Measurements from ENCODE around the gene HECTD2. TPM values are rescaled to one million over a fixed set of nuclear protein-coding genes. Genes with fewer than 3 reads are reported as not detected.
A peak's percentile ranks its signal among the peaks of the same experiment; 100 is the strongest.
"Not testable (repeated sequence)": the region's sequence is repeated elsewhere in the genome, so short reads cannot be mapped to it uniquely, and the experiment has no call there.

Gene HECTD2
- total RNA-seq, 1 donor from 2014 or later: 6.0 TPM

GRCh38 chr10:91536111-91536510 lies 126.0 kb downstream of the HECTD2 start:
- DNase-seq (ENCODE audit: low read depth in 2 of 2): no peak

- DNase-seq (ENCODE audit: low read depth in 2 of 2): no peak
Measured at GRCh38 chr10:91536733-91537132, 126.6 kb downstream of the HECTD2 start.

- DNase-seq (ENCODE audit: low read depth in 2 of 2): no peak
Measured at GRCh38 chr10:91537614-91538383, 127.7 kb downstream of the HECTD2 start.

GRCh38 chr10:91539930-91540329 lies 129.8 kb downstream of the HECTD2 start:
- DNase-seq (ENCODE audit: low read depth in 2 of 2): no peak

- DNase-seq (ENCODE audit: low read depth in 2 of 2): peak in 1 of 2 donors; percentile 76
Measured at GRCh38 chr10:91540733-91541132, 130.6 kb downstream of the HECTD2 start.

- peak; percentile 23 to 69 for DNase-seq (ENCODE audit: low read depth in 2 of 2)
Measured at GRCh38 chr10:91541481-91541880, 131.3 kb downstream of the HECTD2 start.

- no peak for DNase-seq (ENCODE audit: low read depth in 2 of 2)
Measured at GRCh38 chr10:91545384-91545783, 135.2 kb downstream of the HECTD2 start.

- no peak for DNase-seq (ENCODE audit: low read depth in 2 of 2)
Measured at GRCh38 chr10:91545838-91546237, 135.7 kb downstream of the HECTD2 start.

- DNase-seq (ENCODE audit: low read depth in 2 of 2): no peak
Measured at GRCh38 chr10:91549262-91549661, 139.1 kb downstream of the HECTD2 start.

- DNase-seq (ENCODE audit: low read depth in 2 of 2): no peak
Measured at GRCh38 chr10:91550021-91550420, 139.9 kb downstream of the HECTD2 start.

GRCh38 chr10:91551856-91552255 lies 141.7 kb downstream of the HECTD2 start:
- DNase-seq (ENCODE audit: low read depth in 2 of 2): peak; percentile 69 to 82

- peak; percentile 30 to 55 for DNase-seq (ENCODE audit: low read depth in 2 of 2)
Measured at GRCh38 chr10:91552274-91553095, 142.3 kb downstream of the HECTD2 start.

GRCh38 chr10:91555455-91555854 lies 145.3 kb downstream of the HECTD2 start:
- DNase-seq (ENCODE audit: low read depth in 2 of 2): no peak

- DNase-seq (ENCODE audit: low read depth in 2 of 2): no peak
Measured at GRCh38 chr10:91556691-91557566, 146.8 kb downstream of the HECTD2 start.

- DNase-seq (ENCODE audit: low read depth in 2 of 2): no peak
Measured at GRCh38 chr10:91557651-91558111, 147.5 kb downstream of the HECTD2 start.

GRCh38 chr10:91558473-91558872 lies 148.3 kb downstream of the HECTD2 start:
- DNase-seq (ENCODE audit: low read depth in 2 of 2): no peak

- no peak for DNase-seq (ENCODE audit: low read depth in 2 of 2)
Measured at GRCh38 chr10:91559169-91559568, 149.0 kb downstream of the HECTD2 start.

- no peak for DNase-seq (ENCODE audit: low read depth in 2 of 2)
Measured at GRCh38 chr10:91559750-91560149, 149.6 kb downstream of the HECTD2 start.

- DNase-seq (ENCODE audit: low read depth in 2 of 2): not testable (repeated sequence)
Measured at GRCh38 chr10:91560827-91561226, 150.7 kb downstream of the HECTD2 start.

GRCh38 chr10:91562839-91563581 lies 152.9 kb downstream of the HECTD2 start:
- DNase-seq (ENCODE audit: low read depth in 2 of 2): no peak

GRCh38 chr10:91564026-91564425 lies 153.9 kb downstream of the HECTD2 start:
- no peak for DNase-seq (ENCODE audit: low read depth in 2 of 2)

Data from lung microvascular endothelial cell (primary cell).